LNCAP (cell line): ENCODE data around the gene PNLDC1.

ENCODE experiments used
- CTCF ChIP-seq: fragments of 450-650 bp; IDR thresholded peaks from 2 replicates; pipeline ENCODE4 v1.5.1; 2017; ENCODE audit warnings: mild to moderate bottlenecking

Gene PNLDC1

GRCh38 chr6:159805440-159806020 is 5.5 kb downstream of the PNLDC1 start:
- no peak for TF ChIP-seq CTCF

- TF ChIP-seq CTCF = no peak
Observed at GRCh38 chr6:159806021-159806458, 6.0 kb downstream of the PNLDC1 start.

- no peak for TF ChIP-seq CTCF
Observed at GRCh38 chr6:159807150-159807858, 7.2 kb downstream of the PNLDC1 start.

GRCh38 chr6:159808647-159809046 is 8.6 kb downstream of the PNLDC1 start:
- no peak for TF ChIP-seq CTCF

- TF ChIP-seq CTCF = no peak
Observed at GRCh38 chr6:159809149-159809548, 9.1 kb downstream of the PNLDC1 start.

- TF ChIP-seq CTCF = no peak
Observed at GRCh38 chr6:159813781-159814180, 13.7 kb downstream of the PNLDC1 start.

- TF ChIP-seq CTCF = no peak
Observed at GRCh38 chr6:159815410-159815809, 15.3 kb downstream of the PNLDC1 start.
